SIG-M5 (cell line): ENCODE measurements around the gene CCDC148.
A peak's percentile ranks its signal among the peaks of the same experiment; 100 is the strongest.

Experiments used
- DNase-seq: peaks from one replicate; lab custom pipeline; 2025; lab: John Stamatoyannopoulos, UW

CCDC148 gene

DNA sequence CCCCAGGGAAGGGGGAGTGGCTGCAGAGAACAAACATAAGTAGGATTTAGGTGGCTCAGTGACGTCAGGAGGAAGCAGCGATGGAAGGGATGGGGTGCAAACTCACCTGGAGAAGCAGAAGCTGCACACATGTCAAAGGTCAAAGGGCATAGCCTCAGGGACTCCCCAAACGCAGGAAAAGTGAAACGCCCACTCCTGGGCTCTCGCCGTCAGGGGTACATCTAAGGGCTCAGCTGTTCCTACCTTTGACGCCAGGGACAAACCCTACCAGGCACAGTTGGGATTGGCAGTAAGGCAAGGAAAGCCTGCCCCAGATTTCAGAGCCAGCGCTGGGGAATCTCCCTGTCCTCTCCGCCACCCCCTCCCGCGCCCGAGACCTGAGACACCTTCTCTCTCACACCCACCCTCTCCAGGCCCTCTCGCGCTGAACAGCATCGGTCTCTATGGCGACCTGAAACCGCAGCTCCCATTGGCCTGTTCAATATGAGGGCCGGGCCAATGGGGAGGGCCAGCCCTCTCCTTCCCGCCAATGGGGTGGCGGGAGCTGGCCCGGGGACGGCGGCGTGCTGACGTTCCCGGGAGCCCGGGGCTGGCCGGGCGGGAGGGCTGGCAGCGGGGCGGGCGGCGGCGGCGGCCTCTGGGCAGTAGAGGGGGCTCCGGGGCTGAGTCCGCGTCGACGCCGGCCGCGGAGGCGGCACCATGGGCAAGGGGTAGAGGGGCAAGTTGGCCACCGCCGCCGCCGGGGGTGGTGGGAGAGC, at the start of gene CCDC148, which contains the start of gene PKP4:
Gene CCDC148, minus strand, starts transcription at position 445 of the 758 bp plus-strand sequence. Its CDS starts 314 bp downstream, at position 131.
Gene PKP4, plus strand, starts transcription at position 644 of the 758 bp plus-strand sequence. CDS start 76,233 bp downstream, outside the sequence.
- DNase-seq, result peak; percentile 54

- DNase-seq, result no peak
Measured at GRCh38 chr2:158505448-158505934, 48.9 kb upstream of the CCDC148 start.

DNA sequence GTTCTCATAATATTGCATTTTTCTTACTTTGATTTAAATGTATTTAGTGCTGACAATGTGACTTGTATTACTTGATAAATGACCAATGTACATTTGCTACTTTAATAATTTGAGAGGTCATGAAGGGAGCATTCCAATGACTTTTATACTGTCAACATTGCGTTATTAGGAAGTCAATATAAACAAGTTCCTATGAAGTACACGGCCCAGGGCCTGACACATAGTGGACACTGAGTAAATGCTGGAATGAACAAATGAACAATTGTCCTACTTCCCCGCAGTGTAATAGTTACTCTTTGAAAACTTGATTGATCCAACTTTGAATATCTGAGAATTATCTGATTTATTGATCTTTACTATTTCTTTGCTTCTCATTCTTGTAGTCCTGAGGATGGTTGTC, 47.5 kb upstream of the CCDC148 start:
- DNase-seq, result no peak

GRCh38 chr2:158502974-158503373, 46.4 kb upstream of the CCDC148 start:
- no peak for DNase-seq

- DNase-seq, result no peak
Measured at GRCh38 chr2:158501301-158501700, 44.7 kb upstream of the CCDC148 start.

DNA sequence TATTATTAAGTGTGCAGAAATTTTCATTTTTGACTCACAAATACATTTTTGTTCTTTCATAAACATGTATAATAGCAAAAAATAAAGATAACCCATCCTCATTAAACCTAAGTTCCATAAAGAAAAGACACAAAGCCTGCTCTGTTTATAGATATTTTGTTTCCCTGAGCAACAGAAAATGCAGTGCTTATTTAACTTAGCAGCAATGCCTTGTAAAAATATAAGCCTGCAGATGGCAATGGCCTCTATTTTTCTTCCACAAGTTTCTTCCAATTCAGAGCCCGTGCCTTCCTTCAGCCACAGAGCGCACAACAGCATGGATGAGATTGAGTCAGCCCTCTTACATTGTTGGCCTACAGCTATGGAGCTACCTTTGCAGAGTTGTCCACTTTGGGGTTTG, 43.8 kb upstream of the CCDC148 start:
- no peak for DNase-seq

DNA sequence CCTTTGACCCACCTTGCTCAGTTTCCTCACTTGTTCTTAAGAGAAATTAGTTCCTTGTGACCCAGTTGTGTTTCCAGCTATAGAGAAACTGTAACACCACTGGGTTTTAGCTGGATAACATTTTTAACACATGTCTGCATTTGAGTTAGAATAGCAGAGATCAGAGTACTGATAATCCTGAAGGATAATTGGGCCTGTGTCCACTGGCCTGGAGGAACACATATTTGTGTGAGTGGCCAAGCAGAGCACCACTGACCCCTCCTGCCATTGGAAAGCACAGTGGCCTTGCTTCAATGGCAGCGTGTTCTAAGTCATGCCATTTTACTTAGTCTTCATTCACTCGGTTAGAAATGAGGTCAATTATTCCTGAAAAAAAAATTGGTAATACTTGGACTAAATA, 42.8 kb upstream of the CCDC148 start:
- DNase-seq, result no peak

GRCh38 chr2:158498749-158499136, 42.2 kb upstream of the CCDC148 start:
- DNase-seq, result no peak

- DNase-seq, result no peak
Measured at GRCh38 chr2:158498043-158498748, 41.6 kb upstream of the CCDC148 start.

GRCh38 chr2:158497486-158497885, 40.9 kb upstream of the CCDC148 start:
- no peak for DNase-seq

- no peak for DNase-seq
Measured at GRCh38 chr2:158496986-158497385, 40.4 kb upstream of the CCDC148 start.

DNA sequence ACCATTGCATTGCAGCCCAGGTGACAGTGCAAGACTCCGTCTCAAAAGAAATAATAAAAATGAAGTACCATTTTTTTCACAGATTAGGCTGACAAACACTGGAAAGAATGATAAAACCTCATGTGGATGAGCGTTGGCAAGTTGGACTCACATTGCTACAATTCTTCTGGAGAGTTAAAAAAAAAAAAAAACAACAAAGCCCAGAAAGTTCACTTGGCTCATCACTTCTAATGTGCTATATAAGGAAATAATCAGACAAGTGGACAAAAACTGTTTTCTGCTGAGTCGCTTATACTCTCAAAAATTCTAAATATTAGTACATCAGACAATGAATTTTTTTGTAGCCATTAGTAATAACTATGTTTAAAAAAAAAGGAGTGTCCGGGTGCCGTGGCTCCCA, 38.6 kb upstream of the CCDC148 start:
- DNase-seq, result no peak

GRCh38 chr2:158493458-158493857, 36.9 kb upstream of the CCDC148 start:
- no peak for DNase-seq

DNA sequence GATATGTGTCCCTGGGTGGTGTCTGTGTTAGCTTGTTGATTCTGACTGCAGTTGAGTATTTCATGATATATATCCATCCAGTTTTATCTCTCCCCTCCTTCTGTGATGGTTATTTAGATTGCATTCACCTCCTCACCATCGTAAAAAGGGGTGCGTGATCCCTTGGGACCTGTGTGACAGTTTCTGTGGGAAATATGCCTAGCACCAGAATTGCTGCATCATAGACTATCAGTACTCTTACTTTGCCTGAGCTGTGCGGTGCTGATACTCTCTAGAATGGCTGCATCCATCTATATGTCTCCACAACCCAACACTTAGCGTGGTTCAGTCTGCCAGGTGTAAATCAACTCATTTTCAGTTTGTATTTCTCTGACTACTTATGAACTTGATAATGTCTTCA, 34.5 kb upstream of the CCDC148 start:
- DNase-seq, result no peak

GRCh38 chr2:158489366-158490112, 33.0 kb upstream of the CCDC148 start:
- DNase-seq, result no peak

GRCh38 chr2:158488442-158489216, 32.1 kb upstream of the CCDC148 start:
- no peak for DNase-seq

DNA sequence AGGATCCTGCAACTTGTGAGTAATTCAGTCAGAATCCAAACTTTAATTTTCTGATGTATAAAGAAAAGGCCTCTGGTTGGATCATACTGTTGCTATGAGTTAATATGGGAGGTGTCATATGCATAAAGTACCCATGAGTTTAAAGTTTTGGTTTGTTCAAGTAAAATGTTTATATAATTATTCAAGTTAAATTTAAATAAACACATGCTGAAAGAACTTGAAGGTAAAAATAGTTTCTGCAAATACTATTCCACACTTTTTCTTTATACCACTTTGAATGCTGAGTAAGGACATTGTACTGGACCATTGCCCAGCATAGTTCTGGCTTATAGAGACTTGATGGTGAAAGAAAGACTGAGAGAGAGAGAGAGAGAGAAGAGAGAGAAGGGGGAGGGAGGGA, 30.9 kb upstream of the CCDC148 start:
- DNase-seq, result no peak

DNA sequence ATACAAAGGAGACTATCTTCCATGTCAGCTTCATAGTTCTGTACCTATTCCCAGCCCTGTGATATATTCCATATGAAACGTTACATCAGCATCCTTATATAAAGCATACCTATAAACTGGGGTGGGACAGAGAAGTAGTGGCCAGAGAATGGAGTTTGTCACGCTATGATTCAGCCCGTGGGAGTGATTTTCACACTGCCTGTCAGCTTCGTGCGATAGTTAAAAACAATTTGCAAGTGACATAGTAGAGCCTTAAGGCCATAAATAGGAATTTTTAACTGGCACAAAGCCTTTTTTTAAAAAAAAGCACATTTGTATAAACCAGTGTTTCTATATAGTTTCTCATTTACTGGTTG, 30.4 kb upstream of the CCDC148 start:
- no peak for DNase-seq

- no peak for DNase-seq
Measured at GRCh38 chr2:158486150-158486969, 29.8 kb upstream of the CCDC148 start.

- DNase-seq, result no peak
Measured at GRCh38 chr2:158484892-158485556, 28.5 kb upstream of the CCDC148 start.
